IPS DF 6.9 (cell line): ENCODE data around the gene TENM4.

Experiments
- DNase-seq: peaks from one replicate; pipeline ENCODE4 v3.0.0-alpha.2; 2013; ENCODE audit warnings: low read depth, low spot score
- H3K27ac ChIP-seq: one replicate; pipeline ENCODE4 v1.5.1; 2013; ENCODE audit warnings: low read length, control low read depth
- H3K27me3 ChIP-seq: 2 replicates; pipeline ENCODE4 v1.6.1; 2013; ENCODE audit warnings: mild to moderate bottlenecking, low read length; ENCODE audit not compliant: control insufficient read depth, insufficient read depth
- H3K36me3 ChIP-seq: 2 replicates; pipeline ENCODE4 v1.6.1; 2013; ENCODE audit warnings: low read length; ENCODE audit not compliant: control insufficient read depth, insufficient read depth
- H3K4me1 ChIP-seq: 2 replicates; pipeline ENCODE4 v1.6.1; 2013; ENCODE audit warnings: low read length; ENCODE audit not compliant: control insufficient read depth, insufficient read depth
- H3K4me3 ChIP-seq: 2 replicates; pipeline ENCODE4 v1.5.1; 2013; ENCODE audit warnings: mild to moderate bottlenecking, low read length
- H3K9me3 ChIP-seq: 2 replicates; pipeline ENCODE4 v1.6.1; 2013; ENCODE audit warnings: low read length, inconsistent platforms; ENCODE audit not compliant: control insufficient read depth, insufficient read depth
- WGBS: extraction: QIAGEN DNeasy Blood & Tissue Kit; methylation state at CpG from one replicate; pipeline ENCODE4 v1.1.7; 2013; ENCODE audit warnings: mixed read lengths, missing lambda C conversion rate; ENCODE audit not compliant: insufficient read length, insufficient coverage; 5-methylcytosine and 5-hydroxymethylcytosine counted together

TENM4 gene

DNA sequence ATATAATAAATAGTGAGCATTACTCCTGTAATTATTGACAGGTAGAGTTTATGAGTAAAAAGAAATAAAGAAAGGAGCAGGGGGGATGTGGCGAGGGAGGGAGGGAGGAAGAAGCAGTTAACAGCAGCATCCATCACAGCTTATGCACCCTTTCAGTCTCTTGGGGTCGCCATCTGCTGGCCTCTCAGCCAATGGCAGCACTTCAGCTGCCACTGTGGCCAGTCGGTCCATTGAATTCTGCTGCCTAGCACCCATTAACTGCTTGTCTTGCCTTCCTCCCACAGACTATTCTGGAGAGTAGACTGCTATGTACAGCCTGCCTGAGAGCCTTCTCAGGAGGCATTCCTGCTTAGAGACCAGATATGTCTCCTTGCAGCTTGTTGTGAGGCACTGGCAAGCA lies 388.3 kb downstream of the TENM4 start:
- no CpG with 5 or more reads among the region's 3 CpGs for WGBS
- H3K36me3 ChIP-seq: no peaks in the 10 kb centered on the region
- H3K4me3 ChIP-seq: no peak overlapping the region
- H3K9me3 ChIP-seq: no peaks in the 10 kb centered on the region
- DNase-seq: no peak
- no peaks in the 10 kb centered on the region for H3K27me3 ChIP-seq
- no peaks in the 10 kb centered on the region for H3K4me1 ChIP-seq
- no peak overlapping the region for H3K27ac ChIP-seq

DNA sequence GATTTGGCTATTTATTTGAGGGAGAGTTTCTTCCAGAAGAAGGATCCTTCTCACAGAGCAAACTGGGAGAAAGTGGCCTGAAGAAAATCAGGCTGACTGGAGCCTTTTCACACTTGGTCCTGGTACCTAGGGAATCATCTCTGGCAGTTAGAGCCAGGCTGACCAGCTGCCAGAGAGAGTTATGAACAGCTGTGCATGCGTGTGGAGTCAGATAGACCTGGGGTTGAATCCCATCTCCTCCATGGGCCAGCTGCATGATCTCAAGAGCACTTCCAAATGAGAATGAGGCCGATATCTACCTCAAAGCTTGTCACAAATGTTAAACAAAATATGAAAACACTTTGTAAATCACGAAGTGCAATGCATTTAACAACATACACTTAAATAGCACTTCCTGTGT lies 390.0 kb downstream of the TENM4 start:
- H3K4me3 ChIP-seq: no peak overlapping the region
- no peaks in the 10 kb centered on the region for H3K9me3 ChIP-seq
- WGBS: no CpG with 5 or more reads among the region's 3 CpGs
- no peaks in the 10 kb centered on the region for H3K4me1 ChIP-seq
- H3K27ac ChIP-seq: no peak overlapping the region
- H3K36me3 ChIP-seq: no peaks in the 10 kb centered on the region
- no peak for DNase-seq
- H3K27me3 ChIP-seq: no peaks in the 10 kb centered on the region

DNA sequence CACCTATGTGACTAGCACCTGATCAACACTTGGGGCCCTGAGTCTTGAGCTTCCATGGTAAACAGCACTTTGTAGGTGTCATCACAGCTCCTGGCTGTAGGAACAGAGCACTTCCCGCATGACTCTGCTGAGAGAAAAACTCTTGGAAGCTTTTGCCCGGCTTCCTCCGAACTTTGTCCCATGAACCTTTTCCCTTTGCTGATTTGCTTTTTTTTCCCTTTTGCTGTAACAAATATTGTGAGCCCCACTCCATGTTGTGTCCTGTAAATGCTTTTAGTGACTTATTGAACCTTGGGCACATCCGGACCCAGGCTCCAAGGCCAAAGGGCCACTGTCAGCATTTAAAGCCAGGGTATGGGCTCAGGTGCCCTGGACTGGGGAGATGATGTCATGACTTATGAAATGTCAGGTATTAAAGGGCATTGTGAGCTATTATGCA lies 391.1 kb downstream of the TENM4 start:
- Histone ChIP-seq H3K27me3 (no peaks in the 10 kb centered on the region), H3K4me1 (no peaks in the 10 kb centered on the region)
- no CpG with 5 or more reads among the region's 4 CpGs for WGBS

DNA sequence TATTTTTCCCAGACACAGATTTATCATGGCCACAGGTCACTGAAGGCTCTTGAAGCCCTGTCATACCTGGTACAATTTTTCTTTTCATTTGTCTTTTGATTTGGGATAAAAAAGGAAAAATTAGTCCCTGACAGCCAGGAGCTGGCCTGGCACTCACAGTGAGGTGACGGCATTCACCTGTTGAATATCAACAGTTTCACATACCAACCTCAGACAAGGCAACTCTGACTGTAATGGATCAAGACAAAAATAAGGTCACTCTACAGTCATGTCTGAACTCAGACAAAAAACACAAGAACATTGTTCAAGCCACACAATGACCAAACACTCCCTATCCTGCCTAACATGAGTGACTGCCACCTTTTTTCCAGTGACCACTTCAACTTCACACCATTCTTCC lies 392.9 kb downstream of the TENM4 start:
- Histone ChIP-seq H3K4me1 (no peaks in the 10 kb centered on the region), H3K4me3 (no peak overlapping the region), H3K36me3 (no peaks in the 10 kb centered on the region), H3K27me3 (no peaks in the 10 kb centered on the region), H3K27ac (no peak overlapping the region), H3K9me3 (no peaks in the 10 kb centered on the region)
- WGBS: no CpG with 5 or more reads among the region's 1 CpG
- DNase-seq: no peak

More for the DNA sequence above, 391.1 kb downstream of the TENM4 start:
- Histone ChIP-seq H3K9me3 (no peaks in the 10 kb centered on the region), H3K36me3 (no peaks in the 10 kb centered on the region), H3K27ac (no peak overlapping the region), H3K4me3 (no peak overlapping the region)
- no peak for DNase-seq

GRCh38 chr11:79047321-79047720 lies 393.5 kb downstream of the TENM4 start:
- no CpG with 5 or more reads among the region's 7 CpGs for WGBS
- no peak for DNase-seq
- no peak overlapping the region for H3K4me3 ChIP-seq

DNA sequence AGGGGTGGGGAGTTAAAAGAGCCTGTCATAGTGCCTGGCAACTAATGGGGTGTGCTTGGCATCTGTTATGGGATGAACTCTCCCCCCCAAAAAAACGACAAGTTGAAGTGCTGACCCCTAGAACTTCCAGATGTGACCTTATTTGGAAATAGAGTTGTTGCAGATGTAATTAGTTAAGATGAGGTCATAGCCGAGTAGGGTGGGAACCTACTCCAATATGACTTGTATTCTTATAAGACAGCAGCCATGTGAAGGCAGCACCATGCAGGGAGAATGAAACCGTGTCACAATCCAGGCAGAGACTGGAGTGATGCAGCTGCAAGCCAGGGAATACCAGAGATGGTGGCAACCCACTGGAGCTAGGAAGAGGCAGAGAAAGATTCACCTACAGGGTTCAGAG lies 394.5 kb downstream of the TENM4 start:
- Histone ChIP-seq H3K9me3 (no peaks in the 10 kb centered on the region), H3K27me3 (no peaks in the 10 kb centered on the region), H3K4me1 (no peaks in the 10 kb centered on the region), H3K36me3 (no peaks in the 10 kb centered on the region), H3K4me3 (no peak overlapping the region), H3K27ac (no peak overlapping the region)
- WGBS: no CpG with 5 or more reads among the region's 3 CpGs
- no peak for DNase-seq

More at GRCh38 chr11:79047321-79047720, 393.5 kb downstream of the TENM4 start:
- Histone ChIP-seq H3K36me3 (no peaks in the 10 kb centered on the region), H3K27me3 (no peaks in the 10 kb centered on the region), H3K27ac (no peak overlapping the region), H3K9me3 (no peaks in the 10 kb centered on the region), H3K4me1 (no peaks in the 10 kb centered on the region)

DNA sequence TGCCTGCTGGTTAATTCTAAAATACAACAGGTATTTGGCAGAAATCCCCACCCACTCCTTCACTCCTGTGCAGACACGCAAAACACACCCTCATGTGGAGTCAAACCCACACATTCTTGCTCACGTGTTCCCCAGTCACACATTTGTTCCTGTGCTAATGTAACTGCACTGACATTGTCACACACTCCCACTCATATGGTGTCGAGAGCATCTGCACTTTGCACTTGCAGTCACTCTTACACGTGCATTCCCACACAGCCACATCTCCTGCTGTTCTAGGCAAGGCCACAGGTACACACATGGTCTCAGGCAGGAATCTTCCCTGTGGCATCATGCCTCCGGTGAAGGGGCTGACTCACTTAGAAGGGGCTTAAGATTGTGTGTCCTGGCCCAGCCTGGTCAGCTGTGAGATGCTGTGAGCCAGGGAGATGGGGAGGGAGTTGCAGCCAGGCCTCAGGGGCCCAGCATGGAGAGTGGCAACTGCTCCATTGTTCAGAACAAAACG lies 395.0 kb downstream of the TENM4 start:
- no peak for DNase-seq
- no peaks in the 10 kb centered on the region for H3K9me3 ChIP-seq
- WGBS: no CpG with 5 or more reads among the region's 6 CpGs

GRCh38 chr11:79045018-79045799 lies 395.6 kb downstream of the TENM4 start:
- no CpG with 5 or more reads among the region's 10 CpGs for WGBS
- Histone ChIP-seq H3K36me3 (no peaks in the 10 kb centered on the region), H3K9me3 (no peaks in the 10 kb centered on the region), H3K4me3 (no peak overlapping the region), H3K27me3 (no peaks in the 10 kb centered on the region), H3K27ac (no peak overlapping the region), H3K4me1 (no peaks in the 10 kb centered on the region)
- no peak for DNase-seq

More for the DNA sequence above, 395.0 kb downstream of the TENM4 start:
- H3K27me3 ChIP-seq: no peaks in the 10 kb centered on the region
- no peaks in the 10 kb centered on the region for H3K36me3 ChIP-seq
- no peaks in the 10 kb centered on the region for H3K4me1 ChIP-seq
- no peak overlapping the region for H3K27ac ChIP-seq
- no peak overlapping the region for H3K4me3 ChIP-seq

DNA sequence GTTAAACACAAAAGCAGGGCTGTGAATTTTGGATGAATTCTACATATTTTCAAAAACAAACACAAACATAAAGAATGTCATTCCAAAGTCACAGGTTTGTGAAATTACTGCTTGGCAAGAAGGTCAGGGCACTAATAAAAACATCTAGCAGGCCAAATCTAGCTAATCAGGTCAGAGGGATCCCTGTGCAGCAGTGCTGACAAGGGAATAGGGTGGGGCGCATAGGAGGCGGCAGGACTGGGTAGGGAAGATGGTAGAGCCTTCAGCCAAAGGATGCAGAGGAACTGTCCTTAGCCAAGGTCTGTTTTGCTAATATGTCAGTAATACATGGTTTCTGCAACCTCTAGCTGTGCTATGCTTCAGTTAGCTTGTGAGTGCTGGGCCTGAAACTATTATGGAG lies 396.6 kb downstream of the TENM4 start:
- H3K27ac ChIP-seq: no peak overlapping the region
- no peaks in the 10 kb centered on the region for H3K36me3 ChIP-seq
- no peaks in the 10 kb centered on the region for H3K27me3 ChIP-seq
- H3K9me3 ChIP-seq: no peaks in the 10 kb centered on the region
- no peak overlapping the region for H3K4me3 ChIP-seq
- no peak for DNase-seq
- WGBS: no CpG with 5 or more reads among the region's 2 CpGs
- H3K4me1 ChIP-seq: no peaks in the 10 kb centered on the region

GRCh38 chr11:79043726-79044125 lies 397.1 kb downstream of the TENM4 start:
- no peaks in the 10 kb centered on the region for H3K9me3 ChIP-seq
- H3K4me3 ChIP-seq: no peak overlapping the region
- no peaks in the 10 kb centered on the region for H3K36me3 ChIP-seq
- WGBS: no CpG with 5 or more reads among the region's 3 CpGs
- H3K4me1 ChIP-seq: 0 out of 2 replicates have a peak, but pooled peaks cover 1% of the 10 kb centered on the region
- no peaks in the 10 kb centered on the region for H3K27me3 ChIP-seq
- no peak overlapping the region for H3K27ac ChIP-seq
- DNase-seq: no peak

DNA sequence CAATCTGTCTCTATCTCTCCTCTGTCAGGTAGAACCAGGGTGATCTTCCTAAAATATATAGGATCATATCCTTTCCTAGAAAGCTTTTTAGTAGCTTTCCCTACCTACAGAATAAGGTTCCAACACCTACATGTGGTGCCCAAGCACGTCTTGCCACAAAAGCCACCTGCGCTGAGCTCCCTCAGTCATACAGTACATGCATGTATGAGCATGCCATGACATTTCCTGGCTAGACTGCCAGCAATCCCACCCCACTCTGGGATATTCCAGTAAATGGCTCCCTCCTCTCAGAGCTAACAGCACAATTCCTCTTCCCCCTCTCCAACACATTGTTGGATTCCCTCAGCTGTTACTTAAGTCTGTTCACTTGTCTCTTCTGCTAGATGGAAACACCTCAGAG lies 398.0 kb downstream of the TENM4 start:
- no peaks in the 10 kb centered on the region for H3K9me3 ChIP-seq
- no peak for DNase-seq
- H3K27ac ChIP-seq: no peak overlapping the region
- no peaks in the 10 kb centered on the region for H3K36me3 ChIP-seq
- H3K4me3 ChIP-seq: no peak overlapping the region
- H3K4me1 ChIP-seq: 0 out of 2 replicates have a peak, but pooled peaks cover 1% of the 10 kb centered on the region
- no CpG with 5 or more reads among the region's 2 CpGs for WGBS
- no peaks in the 10 kb centered on the region for H3K27me3 ChIP-seq
